Esophagus muscularis mucosa (tissue), 4 donors: ENCODE data around the gene TBRG1.

Experiments
- CTCF ChIP-seq, 3 experiments: fragments of 200-600 bp in 2 of 3; fragments of 450-650 bp in 1 of 3; sonication (generic) in 2 of 3; IDR thresholded peaks; one replicate each; pipeline ENCODE4 v1.5.1; 2017 to 2019; ENCODE audit warnings: antibody characterized with exemption in 3 of 3, mild to moderate bottlenecking in 2 of 3, moderate library complexity in 1 of 3
- EP300 ChIP-seq: sonication (generic); formaldehyde crosslinking; IDR thresholded peaks from one replicate; pipeline ENCODE4 v1.6.1; 2017; ENCODE audit warnings: antibody characterized with exemption
- POLR2A ChIP-seq: fragments of 450-650 bp; IDR thresholded peaks from one replicate; pipeline ENCODE4 v1.6.1; 2017; ENCODE audit warnings: antibody characterized with exemption, moderate library complexity, mild to moderate bottlenecking, low read depth

GRCh38 chr11:124681421-124681820 lies 58.8 kb downstream of the TBRG1 start:
- TF ChIP-seq CTCF (IDR thresholded peaks at IDR 0.05) (no peak), POLR2A (no peak), EP300 (no peak)
